Activated naive CD4-positive, alpha-beta T cell treated with anti-CD3 and anti-CD28 coated beads, Interleukin-2, amount 10 ng/mL, durations not matched to agents 7 days and 5 days (primary cell): Measurements from ENCODE around the gene CMTM2.
"Not testable (repeated sequence)": the region's sequence is repeated elsewhere in the genome, so short reads cannot be mapped to it uniquely, and the experiment has no call there.

Experiments used
- CTCF ChIA-PET: fragments of 350-600 bp; sonication (Branson Sonifier 250); formaldehyde crosslinking; loops from one replicate; lab custom pipeline; 2021; ENCODE audit warnings: antibody characterized with exemption; lab: Charles Lee
- DNase-seq: peaks from one replicate; pipeline ENCODE4 v3.0.0-alpha.2; 2020
- H3K27ac Mint-ChIP-seq: one replicate; pipeline ENCODE4 v1.8.0; 2021; ENCODE audit warnings: mild to moderate bottlenecking, moderate library complexity, mixed read lengths
- H3K27me3 Mint-ChIP-seq: one replicate; pipeline ENCODE4 v1.8.0; 2021; ENCODE audit warnings: mild to moderate bottlenecking, mixed read lengths
- H3K36me3 Mint-ChIP-seq: one replicate; pipeline ENCODE4 v1.8.0; 2021; ENCODE audit warnings: mixed read lengths
- H3K4me1 Mint-ChIP-seq: one replicate; pipeline ENCODE4 v1.8.0; 2021; ENCODE audit warnings: mixed read lengths
- H3K4me3 Mint-ChIP-seq: one replicate; pipeline ENCODE4 v1.8.0; 2021; ENCODE audit warnings: mild to moderate bottlenecking, moderate library complexity, mixed read lengths
- H3K9me3 Mint-ChIP-seq: one replicate; pipeline ENCODE4 v1.8.0; 2021; ENCODE audit warnings: mixed read lengths

Gene CMTM2

GRCh38 chr16:66627611-66628378 lies 48.5 kb downstream of the CMTM2 start:
- H3K36me3 Mint-ChIP-seq, H3K27ac Mint-ChIP-seq, H3K4me3 Mint-ChIP-seq, H3K27me3 Mint-ChIP-seq, H3K9me3 Mint-ChIP-seq, H3K4me1 Mint-ChIP-seq, DNase-seq: not testable (repeated sequence)
- CTCF ChIA-PET, result interaction anchor here (1.2 kb wide), 1 partner anchor 19 kb away, joined by 3 read pairs; no protein-coding TSS in a partner anchor

DNA sequence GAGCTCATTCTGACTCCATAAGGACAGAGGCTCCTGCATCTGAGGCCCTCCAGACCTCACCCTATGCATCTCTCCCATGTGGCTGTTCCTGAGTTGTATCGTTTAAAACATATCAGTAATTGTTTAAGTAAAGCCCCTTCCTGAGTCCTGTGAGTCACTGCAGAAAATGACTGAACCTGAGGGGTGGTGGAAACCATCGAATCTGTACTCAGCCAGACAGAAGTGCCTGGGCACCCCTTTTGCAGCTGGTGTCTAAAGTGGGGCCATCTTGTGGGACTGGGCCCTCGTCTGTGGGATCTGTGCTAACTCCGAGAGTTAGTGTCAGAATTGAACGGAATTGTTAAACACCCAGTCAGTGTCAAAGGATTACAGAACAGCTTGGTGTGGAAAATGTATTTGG lies 50.6 kb downstream of the CMTM2 start:
- Mint-ChIP-seq H3K36me3 (no peaks in the 10 kb centered on the region), H3K4me1 (no peaks in the 10 kb centered on the region), H3K9me3 (no peaks in the 10 kb centered on the region), H3K27ac (no peak overlapping the region), H3K27me3 (no peaks in the 10 kb centered on the region), H3K4me3 (no peak overlapping the region)
- DNase-seq, result no peak
- CTCF ChIA-PET, result no interaction called here

GRCh38 chr16:66630561-66631260 lies 51.4 kb downstream of the CMTM2 start:
- CTCF ChIA-PET, H3K9me3 Mint-ChIP-seq, H3K36me3 Mint-ChIP-seq, H3K4me1 Mint-ChIP-seq, H3K27me3 Mint-ChIP-seq, H3K4me3 Mint-ChIP-seq, H3K27ac Mint-ChIP-seq, DNase-seq: not testable (repeated sequence)

GRCh38 chr16:66631558-66631957 lies 52.3 kb downstream of the CMTM2 start:
- H3K4me1 Mint-ChIP-seq, H3K36me3 Mint-ChIP-seq, H3K27me3 Mint-ChIP-seq, H3K9me3 Mint-ChIP-seq, H3K4me3 Mint-ChIP-seq, DNase-seq, CTCF ChIA-PET, H3K27ac Mint-ChIP-seq: not testable (repeated sequence)

- DNase-seq, result no peak
- Mint-ChIP-seq H3K4me3 (no peak overlapping the region), H3K9me3 (no peaks in the 10 kb centered on the region), H3K36me3 (no peaks in the 10 kb centered on the region), H3K27me3 (peaks cover 16% of the 10 kb centered on the region), H3K27ac (no peak overlapping the region), H3K4me1 (no peaks in the 10 kb centered on the region)
- CTCF ChIA-PET, result interaction anchor here (1.0 to 2.5 kb wide), 2 partner anchors 16 to 26 kb away, joined by 7 to 11 read pairs; no protein-coding TSS in a partner anchor
These were observed 55.4 kb downstream of the CMTM2 start for GRCh38 chr16:66634527-66635196.

DNA sequence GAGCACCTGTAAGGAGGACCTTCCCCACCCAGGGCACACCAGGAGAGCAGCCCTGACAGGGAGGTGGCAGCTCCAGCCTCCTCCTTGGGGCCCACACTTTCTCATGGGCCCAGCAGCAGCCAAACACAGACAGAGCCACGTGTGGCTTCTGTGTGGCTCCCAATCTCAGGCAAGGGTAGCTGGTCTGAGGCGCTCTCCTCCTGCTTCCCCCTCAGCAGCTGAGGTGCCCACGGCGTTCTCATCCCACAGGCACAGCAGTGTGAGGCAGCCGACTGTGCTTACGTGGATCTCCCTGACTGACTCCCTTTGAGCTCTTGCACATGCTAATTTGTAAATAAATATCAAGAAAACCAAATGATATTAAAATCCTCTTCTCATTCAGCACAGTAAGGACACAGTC lies 56.1 kb downstream of the CMTM2 start:
- Mint-ChIP-seq H3K9me3 (no peaks in the 10 kb centered on the region), H3K27me3 (peaks cover 23% of the 10 kb centered on the region), H3K27ac (no peak overlapping the region), H3K36me3 (no peaks in the 10 kb centered on the region), H3K4me3 (no peak overlapping the region), H3K4me1 (no peaks in the 10 kb centered on the region)
- DNase-seq, result no peak
- CTCF ChIA-PET, result interaction anchor here (1.0 to 2.5 kb wide), 2 partner anchors 15 to 27 kb away, joined by 7 to 11 read pairs; no protein-coding TSS in a partner anchor

- DNase-seq, result no peak
- H3K36me3 Mint-ChIP-seq, result no peaks in the 10 kb centered on the region
- CTCF ChIA-PET, result interaction anchor here (2.5 kb wide), 1 partner anchor 15 kb away, joined by 11 read pairs; no protein-coding TSS in a partner anchor
- H3K27me3 Mint-ChIP-seq, result peaks cover 30% of the 10 kb centered on the region
- no peak overlapping the region for H3K4me3 Mint-ChIP-seq
- H3K4me1 Mint-ChIP-seq, result no peaks in the 10 kb centered on the region
- H3K9me3 Mint-ChIP-seq, result no peaks in the 10 kb centered on the region
- H3K27ac Mint-ChIP-seq, result no peak overlapping the region
These were observed 56.9 kb downstream of the CMTM2 start for GRCh38 chr16:66636199-66636598.

DNA sequence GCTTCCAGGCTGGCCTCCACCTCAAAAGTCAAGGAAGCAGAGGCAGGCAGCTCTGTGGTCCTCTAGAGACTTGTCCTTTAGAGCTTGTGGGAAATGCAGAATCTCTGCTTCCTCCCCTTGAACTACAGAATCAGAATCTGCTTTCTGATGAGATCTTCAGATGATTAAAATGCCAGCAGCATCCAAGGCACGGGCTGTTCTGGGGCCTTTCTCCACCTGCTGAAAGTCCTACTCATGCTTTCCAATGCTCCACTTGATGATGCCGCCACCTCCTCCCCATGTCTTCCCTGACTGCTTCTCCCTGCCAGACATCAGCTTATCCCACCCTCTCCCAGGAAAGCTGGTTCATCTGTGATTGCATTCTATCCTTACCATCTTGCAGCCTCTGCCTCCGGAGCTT lies 58.5 kb downstream of the CMTM2 start:
- no peaks in the 10 kb centered on the region for H3K9me3 Mint-ChIP-seq
- CTCF ChIA-PET, result interaction anchor here (2.1 kb wide), 1 partner anchor 11 kb away, joined by 5 read pairs; no protein-coding TSS in a partner anchor

More for the DNA sequence above, 58.5 kb downstream of the CMTM2 start:
- H3K4me1 Mint-ChIP-seq, result no peaks in the 10 kb centered on the region
- H3K27me3 Mint-ChIP-seq, result peaks cover 31% of the 10 kb centered on the region
- H3K36me3 Mint-ChIP-seq, result no peaks in the 10 kb centered on the region
- DNase-seq, result no peak
- no peak overlapping the region for H3K27ac Mint-ChIP-seq
- H3K4me3 Mint-ChIP-seq, result no peak overlapping the region
